ENCODE measurements around the gene RNPEP.
A peak's percentile ranks its signal among the peaks of the same experiment; 100 is the strongest.

The RNPEP gene

GRCh38 chr1:202009326-202010179 lies 27.1 kb downstream of the RNPEP start:
- peak; percentile 59 for DNase-seq (ENCODE audit: extremely low read depth, low read depth)
- TF ChIP-seq, protein P1, sequence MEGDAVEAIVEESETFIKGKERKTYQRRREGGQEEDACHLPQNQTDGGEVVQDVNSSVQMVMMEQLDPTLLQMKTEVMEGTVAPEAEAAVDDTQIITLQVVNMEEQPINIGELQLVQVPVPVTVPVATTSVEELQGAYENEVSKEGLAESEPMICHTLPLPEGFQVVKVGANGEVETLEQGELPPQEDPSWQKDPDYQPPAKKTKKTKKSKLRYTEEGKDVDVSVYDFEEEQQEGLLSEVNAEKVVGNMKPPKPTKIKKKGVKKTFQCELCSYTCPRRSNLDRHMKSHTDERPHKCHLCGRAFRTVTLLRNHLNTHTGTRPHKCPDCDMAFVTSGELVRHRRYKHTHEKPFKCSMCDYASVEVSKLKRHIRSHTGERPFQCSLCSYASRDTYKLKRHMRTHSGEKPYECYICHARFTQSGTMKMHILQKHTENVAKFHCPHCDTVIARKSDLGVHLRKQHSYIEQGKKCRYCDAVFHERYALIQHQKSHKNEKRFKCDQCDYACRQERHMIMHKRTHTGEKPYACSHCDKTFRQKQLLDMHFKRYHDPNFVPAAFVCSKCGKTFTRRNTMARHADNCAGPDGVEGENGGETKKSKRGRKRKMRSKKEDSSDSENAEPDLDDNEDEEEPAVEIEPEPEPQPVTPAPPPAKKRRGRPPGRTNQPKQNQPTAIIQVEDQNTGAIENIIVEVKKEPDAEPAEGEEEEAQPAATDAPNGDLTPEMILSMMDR (IDR thresholded peaks at IDR 0.05; ENCODE audit: low read depth, low read length, missing control alignments), result peak; percentile 88
- no peak overlapping the region for H3K4me3 ChIP-seq (replicated peaks; ENCODE audit: low read depth, low read length)

DNA sequence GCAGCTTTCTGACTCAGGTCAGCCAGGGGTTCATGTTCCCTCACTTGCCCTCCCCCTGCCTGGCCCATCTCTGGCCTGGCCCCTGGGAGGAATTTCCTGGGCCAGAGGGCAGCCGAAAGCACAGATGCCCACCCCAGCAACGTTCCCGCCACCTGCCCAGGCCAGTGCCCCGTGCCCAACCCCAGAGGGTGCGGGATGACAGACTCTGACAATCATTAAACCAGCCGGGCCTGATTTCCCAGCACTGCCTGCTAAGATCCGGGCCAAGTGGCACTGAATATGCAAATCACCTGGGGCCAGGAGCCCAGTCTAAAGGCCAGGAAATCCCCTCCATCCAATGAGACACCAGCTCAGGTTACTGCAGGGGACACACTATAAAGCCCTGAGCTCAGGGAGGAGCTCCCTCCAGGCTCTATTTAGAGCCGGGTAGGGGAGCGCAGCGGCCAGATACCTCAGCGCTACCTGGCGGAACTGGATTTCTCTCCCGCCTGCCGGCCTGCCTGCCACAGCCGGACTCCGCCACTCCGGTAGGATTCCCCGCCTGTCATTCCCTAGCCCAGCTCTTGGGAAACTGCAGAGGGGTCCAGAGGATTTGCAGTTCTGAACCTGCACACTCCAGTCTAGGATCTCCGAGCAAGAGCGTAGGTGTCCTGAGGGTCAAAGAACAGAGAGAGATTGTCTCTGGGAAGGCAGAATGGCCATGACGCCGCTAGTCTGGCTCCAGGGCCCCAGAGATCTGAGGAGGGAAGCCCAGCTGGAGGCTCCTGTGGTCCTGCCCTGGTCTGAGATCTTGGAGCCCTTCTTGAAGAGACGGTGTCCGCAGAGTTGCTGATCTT lies 27.9 kb downstream of the RNPEP start, which contains the start of gene ELF3:
Gene ELF3, plus strand, starts transcription at position 408 of the 836 bp plus-strand sequence. CDS start 550 bp downstream, outside the sequence.
- DNase-seq (ENCODE audit: extremely low read depth, low read depth), result no peak
- TF ChIP-seq, protein P1 (IDR thresholded peaks at IDR 0.05; ENCODE audit: low read depth, low read length, missing control alignments), result no peak
- H3K4me3 ChIP-seq (replicated peaks; ENCODE audit: low read depth, low read length), result no peak within 1 kb of the TSS

- no peak for DNase-seq (ENCODE audit: extremely low read depth, low read depth)
- TF ChIP-seq, protein P1 (IDR thresholded peaks at IDR 0.05; ENCODE audit: low read depth, low read length, missing control alignments), result no peak
- no peak overlapping the region for H3K4me3 ChIP-seq (replicated peaks; ENCODE audit: low read depth, low read length)
These were observed 29.5 kb downstream of the RNPEP start for GRCh38 chr1:202011994-202012393.

- TF ChIP-seq, protein P1 (IDR thresholded peaks at IDR 0.05; ENCODE audit: low read depth, low read length, missing control alignments), result no peak
- DNase-seq (ENCODE audit: extremely low read depth, low read depth), result no peak
- no peak overlapping the region for H3K4me3 ChIP-seq (replicated peaks; ENCODE audit: low read depth, low read length)
These were observed 30.4 kb downstream of the RNPEP start for GRCh38 chr1:202012544-202013478.

DNA sequence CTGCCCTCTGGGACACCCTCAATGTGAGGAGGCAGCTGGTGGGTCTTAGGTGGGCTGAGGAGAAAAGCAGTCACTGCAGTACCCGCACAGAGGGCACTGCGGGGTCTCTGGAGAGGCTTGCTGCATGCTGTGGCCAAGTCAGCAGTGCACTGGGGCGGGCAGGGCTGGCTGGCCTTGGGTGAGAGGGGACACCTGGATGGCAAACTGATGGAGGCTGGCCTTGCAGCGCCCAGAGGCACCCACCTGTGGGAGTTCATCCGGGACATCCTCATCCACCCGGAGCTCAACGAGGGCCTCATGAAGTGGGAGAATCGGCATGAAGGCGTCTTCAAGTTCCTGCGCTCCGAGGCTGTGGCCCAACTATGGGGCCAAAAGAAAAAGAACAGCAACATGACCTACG lies 31.2 kb downstream of the RNPEP start:
- TF ChIP-seq, protein P1 (IDR thresholded peaks at IDR 0.05; ENCODE audit: low read depth, low read length, missing control alignments), result no peak
- H3K4me3 ChIP-seq (replicated peaks; ENCODE audit: low read depth, low read length), result no peak overlapping the region
- DNase-seq (ENCODE audit: extremely low read depth, low read depth), result no peak

- DNase-seq (ENCODE audit: extremely low read depth, low read depth), result no peak
- TF ChIP-seq, protein P1 (IDR thresholded peaks at IDR 0.05; ENCODE audit: low read depth, low read length, missing control alignments), result no peak
- no peak overlapping the region for H3K4me3 ChIP-seq (replicated peaks; ENCODE audit: low read depth, low read length)
These were observed 31.6 kb downstream of the RNPEP start for GRCh38 chr1:202014060-202014459.

Measured in HFF-Myc (cell line).